HG03108 (cell line): ENCODE results near the gene GABRR1.
"Not testable (repeated sequence)": the region's sequence is repeated elsewhere in the genome, so short reads cannot be mapped to it uniquely, and the experiment has no call there.

Source experiments
- ATAC-seq: cut with Tn5 transposase; IDR thresholded peaks from one replicate; pipeline ENCODE4 v1.9.1; 2021; ENCODE audit warnings: moderate library complexity; ENCODE audit not compliant: unreplicated experiment

GABRR1 gene

GRCh38 chr6:89161326-89162046 lies 55.7 kb downstream of the GABRR1 start:
- ATAC-seq, result no peak

GRCh38 chr6:89160331-89161092 lies 56.6 kb downstream of the GABRR1 start:
- no peak for ATAC-seq

GRCh38 chr6:89154131-89154530 lies 63.0 kb downstream of the GABRR1 start:
- no peak for ATAC-seq

GRCh38 chr6:89148016-89148750 lies 69.0 kb downstream of the GABRR1 start:
- ATAC-seq, result no peak

GRCh38 chr6:89146718-89147700 lies 70.1 kb downstream of the GABRR1 start:
- peak; percentile 23 for ATAC-seq

GRCh38 chr6:89145956-89146717 lies 71.0 kb downstream of the GABRR1 start, which contains the start of gene PM20D2:
PM20D2 (plus strand) TSS chr6:89146055; CDS start chr6:89146145, 90 bp downstream.
- ATAC-seq, result peak; percentile 70

GRCh38 chr6:89145091-89145955 lies 71.8 kb downstream of the GABRR1 start:
- peak; percentile 51 for ATAC-seq

GRCh38 chr6:89144354-89144906 lies 72.7 kb downstream of the GABRR1 start:
- no peak for ATAC-seq

GRCh38 chr6:89140347-89141156 lies 76.6 kb downstream of the GABRR1 start:
- no peak for ATAC-seq

GRCh38 chr6:89139509-89140346 lies 77.4 kb downstream of the GABRR1 start:
- no peak for ATAC-seq

GRCh38 chr6:89138173-89138572 lies 79.0 kb downstream of the GABRR1 start:
- no peak for ATAC-seq

- no peak for ATAC-seq
Observed at GRCh38 chr6:89134723-89135122, 82.4 kb downstream of the GABRR1 start.

GRCh38 chr6:89133981-89134380 lies 83.2 kb downstream of the GABRR1 start:
- no peak for ATAC-seq

GRCh38 chr6:89132057-89132456 lies 85.1 kb downstream of the GABRR1 start:
- no peak for ATAC-seq

GRCh38 chr6:89131599-89131998 lies 85.6 kb downstream of the GABRR1 start:
- no peak for ATAC-seq

- not testable (repeated sequence) for ATAC-seq
Observed at GRCh38 chr6:89128256-89128671, 88.9 kb downstream of the GABRR1 start.
